Psoas muscle (tissue), 8 donors: Measurements from ENCODE around the gene OR9A2. TPM values are rescaled to one million over a fixed set of nuclear protein-coding genes. Genes with fewer than 3 reads are reported as not detected.
"Not testable (repeated sequence)": the region's sequence is repeated elsewhere in the genome, so short reads cannot be mapped to it uniquely, and the experiment has no call there.

Experiments
- ATAC-seq, 4 donors: fragments of 200-7000 bp; cut with Tn5 transposase; one replicate each; pipeline ENCODE4 v1.9.1; 2020; ENCODE audit warnings: moderate library complexity in 3 of 4, mild to moderate bottlenecking in 2 of 4
- DNase-seq, 2 donors: peaks; one replicate each; pipeline ENCODE4 v3.0.0-alpha.2; 2020
- H3K27ac ChIP-seq: fragments of 200-600 bp; one replicate; pipeline ENCODE4 v1.8.0; 2022
- H3K27me3 ChIP-seq, 3 donors: fragments of 200-600 bp in 1 of 3; one replicate each; pipeline versions ENCODE4 v1.6.1 to v1.8.0; 2013 to 2022; ENCODE audit warnings: low read length in 2 of 3, mild to moderate bottlenecking in 2 of 3, moderate library complexity in 1 of 3; ENCODE audit not compliant: insufficient read depth in 3 of 3
- H3K36me3 ChIP-seq, 2 donors: fragments of 200-600 bp in 1 of 2; one replicate each; pipeline versions ENCODE4 v1.6.1 to v1.8.0; 2013 to 2022; ENCODE audit warnings: low read depth in 1 of 2, mild to moderate bottlenecking in 1 of 2, moderate library complexity in 1 of 2; ENCODE audit not compliant: insufficient read depth in 1 of 2
- H3K4me1 ChIP-seq: fragments of 200-600 bp; one replicate; pipeline ENCODE4 v1.8.0; 2022
- H3K4me3 ChIP-seq: fragments of 200-600 bp; one replicate; pipeline ENCODE4 v1.8.0; 2022; ENCODE audit warnings: mild to moderate bottlenecking
- H3K9me3 ChIP-seq: fragments of 200-600 bp; one replicate; pipeline ENCODE4 v1.8.0; 2022
- CTCF ChIP-seq: fragments of 200-600 bp; IDR thresholded peaks from one replicate; pipeline ENCODE4 v1.8.0; 2022; ENCODE audit warnings: antibody characterized with exemption
- WGBS, 3 donors: extraction: QIAGEN DNeasy Blood & Tissue Kit; methylation state at CpG; one replicate each; pipeline versions ENCODE4 v1.1.6 to v1.1.7; 2013; 5-methylcytosine and 5-hydroxymethylcytosine counted together
- intact Hi-C, 2 donors: fragments of 100-400 bp; cut with DNase I; formaldehyde crosslinking; loops; one replicate each; pipeline versions ENCODE4 v1.11.0 to v1.14.2; 2022
- polyA plus RNA-seq, 3 donors: library from polyadenylated mRNA; stranded (reverse); fragments of 200-250 nt; gene quantifications; one replicate each; pipeline ENCODE4 v1.2.3, GENCODE V29; 2013
- total RNA-seq, 4 donors: library from RNA; stranded (reverse); fragmentation: NEBNext Ultra II Directional in 2 of 4; extraction: Animal tissue kit (Norgen Biotek cat#: 25700) in 2 of 4; gene quantifications; one replicate each; pipeline versions ENCODE4 v1.2.1 to v1.2.4, GENCODE V29; 2021 to 2023
- donor health status: healthy with polysubstance abuse.
- donor health status: DM: no; HTN: no; CAD: no; lungs with moderate emphysema.
- donor health status: Bipolar disorder and iron deficiency.
- donor health status: healthy.
- donor health status: DM: yes; HTN: yes; CAD: no.
- donor health status: DM: no; HTN: no; CAD: no.
- donor health status: DM: no; HTN: no; CAD: no.
- donor health status: DM: yes; HTN: yes; CAD: no.

Gene OR9A2
- total and polyA plus RNA-seq, 7 donors: not detected

- TF ChIP-seq CTCF: no peak
- Histone ChIP-seq H3K27me3 (no peaks in the 10 kb centered on the region), H3K9me3 (no peaks in the 10 kb centered on the region), H3K4me3 (no peak overlapping the region), H3K27ac (no peak overlapping the region), H3K4me1 (no peaks in the 10 kb centered on the region), H3K36me3 (no peaks in the 10 kb centered on the region)
- ATAC-seq: no peak
- DNase-seq: no peak
- 82 to 91% (median 88%) methylated on average over 6 of the region's 6 CpGs for WGBS, 3 donors
- intact Hi-C loops: no loop called here
Measured at GRCh38 chr7:142998966-142999365, 28.0 kb downstream of the OR9A2 start.

GRCh38 chr7:142997456-142997989, 29.4 kb downstream of the OR9A2 start:
- H3K4me3 ChIP-seq: no peak overlapping the region
- ATAC-seq: no peak
- H3K9me3 ChIP-seq: no peaks in the 10 kb centered on the region
- TF ChIP-seq CTCF: no peak
- intact Hi-C loops: no loop called here
- no peak for DNase-seq
- H3K27me3 ChIP-seq: no peaks in the 10 kb centered on the region
- H3K4me1 ChIP-seq: no peaks in the 10 kb centered on the region
- H3K36me3 ChIP-seq: no peaks in the 10 kb centered on the region
- 59 to 76% (median 62%) methylated on average over 4 of the region's 4 CpGs for WGBS, 3 donors
- no peak overlapping the region for H3K27ac ChIP-seq

GRCh38 chr7:142992427-142992826, 34.5 kb downstream of the OR9A2 start:
- TF ChIP-seq CTCF: no peak
- no peak for ATAC-seq
- WGBS, 3 donors: 19 to 26% (median 24%) methylated on average over 3 of the region's 3 CpGs
- Histone ChIP-seq H3K4me1 (no peaks in the 10 kb centered on the region), H3K4me3 (no peak overlapping the region), H3K9me3 (no peaks in the 10 kb centered on the region), H3K27ac (no peak overlapping the region), H3K36me3 (no peaks in the 10 kb centered on the region), H3K27me3 (no peaks in the 10 kb centered on the region)
- DNase-seq: no peak
- intact Hi-C loops: no loop called here

- Histone ChIP-seq H3K27ac (no peak overlapping the region), H3K36me3 (no peaks in the 10 kb centered on the region), H3K27me3 (no peaks in the 10 kb centered on the region), H3K4me1 (no peaks in the 10 kb centered on the region), H3K9me3 (peaks cover 6% of the 10 kb centered on the region), H3K4me3 (no peak overlapping the region)
- TF ChIP-seq CTCF: no peak
- no peak for ATAC-seq
- WGBS, 3 donors: 92 to 100% (median 94%) methylated on average over 1 of the region's 1 CpG
- intact Hi-C loops: no loop called here
- DNase-seq: no peak
Measured at GRCh38 chr7:142984297-142984696, 42.6 kb downstream of the OR9A2 start.

GRCh38 chr7:142983825-142984224, 43.1 kb downstream of the OR9A2 start:
- Histone ChIP-seq H3K36me3 (no peaks in the 10 kb centered on the region), H3K27me3 (no peaks in the 10 kb centered on the region), H3K4me1 (no peaks in the 10 kb centered on the region), H3K4me3 (no peak overlapping the region), H3K9me3 (peaks cover 6% of the 10 kb centered on the region), H3K27ac (no peak overlapping the region)
- DNase-seq: no peak
- intact Hi-C loops: no loop called here
- no peak for TF ChIP-seq CTCF
- no peak for ATAC-seq
- WGBS, 3 donors: 47 to 58% (median 54%) methylated on average over 1 of the region's 1 CpG

GRCh38 chr7:142978402-142978801, 48.5 kb downstream of the OR9A2 start:
- DNase-seq, H3K27me3 ChIP-seq, ATAC-seq, H3K4me3 ChIP-seq, H3K4me1 ChIP-seq, intact Hi-C loops, H3K27ac ChIP-seq, H3K36me3 ChIP-seq: not testable (repeated sequence)
- H3K9me3 ChIP-seq: peaks cover 13% of the 10 kb centered on the region
- WGBS, 3 donors: 75 to 83% (median 76%) methylated on average over 4 of the region's 4 CpGs
